Activated CD8-positive, alpha-beta memory T cell treated with anti-CD3 and anti-CD28 coated beads, Interleukin-2, amount 50 U/mL, for 24 hours (primary cell): ENCODE measurements around the gene ELL.

Source experiments
- DNase-seq: peaks from one replicate; pipeline ENCODE4 v3.0.0-alpha.2; 2020; ENCODE audit errors: extremely low read depth

Gene ELL

DNA sequence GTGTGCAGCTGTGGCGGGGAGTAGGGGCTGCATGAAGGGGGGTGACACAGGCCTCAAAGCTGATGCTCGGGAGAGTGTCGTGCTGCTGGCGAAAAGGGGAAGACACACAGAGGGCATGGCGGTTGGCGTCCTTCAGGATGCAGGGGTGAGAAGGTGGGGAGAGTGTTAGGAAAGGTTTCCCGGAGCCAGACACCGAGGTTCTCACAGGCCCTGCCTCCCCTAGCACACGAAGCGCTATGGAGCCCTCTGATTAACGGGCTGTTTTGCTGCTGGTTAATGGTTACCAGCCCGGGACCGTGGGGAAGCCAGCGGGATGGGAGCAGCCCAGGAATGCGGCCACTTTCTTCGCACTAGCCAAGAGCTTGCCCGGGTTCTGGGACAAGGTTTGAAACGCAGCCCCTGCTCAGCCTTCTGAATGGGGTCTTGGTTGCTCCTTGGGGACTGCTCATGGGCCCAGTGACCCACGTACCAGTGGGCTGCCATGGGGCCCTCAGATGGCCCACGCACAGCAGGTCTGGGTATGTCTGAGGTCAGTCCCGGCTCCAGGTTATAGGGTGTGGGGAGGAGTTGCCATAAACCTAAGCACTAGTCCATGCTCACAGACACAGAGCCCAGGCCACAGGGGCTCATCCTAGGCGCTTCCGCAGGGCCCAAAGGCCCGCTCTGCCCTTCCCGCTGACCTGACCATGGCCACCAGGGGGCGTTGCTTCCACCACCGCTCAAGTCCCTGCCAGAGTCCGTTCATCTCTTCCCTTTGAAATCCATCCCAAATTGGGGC, 52.6 kb downstream of the ELL start:
- DNase-seq: no peak

DNA sequence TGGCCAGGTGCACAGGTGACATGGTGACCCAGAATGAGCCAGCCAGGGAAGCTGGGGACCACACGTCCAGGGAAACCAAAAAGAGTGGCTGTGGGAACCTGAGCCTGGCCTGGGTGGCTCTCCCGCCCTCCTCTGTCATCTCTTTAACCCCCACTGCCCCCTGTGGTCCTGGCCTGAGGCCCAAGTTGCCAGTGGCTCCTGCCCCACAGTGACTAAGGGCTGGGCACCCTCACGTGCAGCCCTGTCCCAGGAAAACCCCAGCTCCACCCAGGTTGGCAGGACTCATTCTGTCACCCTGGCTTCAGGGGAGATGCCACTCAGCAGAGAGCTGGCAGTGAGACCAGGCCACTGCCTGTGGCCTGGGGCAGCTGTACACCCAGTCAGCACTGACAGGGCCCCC, 53.4 kb downstream of the ELL start:
- DNase-seq: no peak

DNA sequence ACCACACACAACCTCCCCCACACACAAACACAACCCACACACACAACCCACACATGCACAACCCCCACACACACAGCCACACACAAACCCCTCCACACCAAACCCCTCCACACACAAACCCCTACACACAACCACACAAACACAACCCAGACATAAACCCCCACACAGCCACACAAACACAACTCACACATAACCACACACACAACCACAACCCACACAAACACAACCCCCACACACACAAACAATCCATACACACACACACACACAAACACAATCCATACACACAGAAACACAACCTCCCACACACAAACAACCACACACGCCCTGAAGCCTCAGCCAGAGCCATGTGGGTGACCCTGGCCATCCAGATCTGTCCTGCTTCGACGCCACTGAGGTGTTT, 53.9 kb downstream of the ELL start:
- DNase-seq: no peak

DNA sequence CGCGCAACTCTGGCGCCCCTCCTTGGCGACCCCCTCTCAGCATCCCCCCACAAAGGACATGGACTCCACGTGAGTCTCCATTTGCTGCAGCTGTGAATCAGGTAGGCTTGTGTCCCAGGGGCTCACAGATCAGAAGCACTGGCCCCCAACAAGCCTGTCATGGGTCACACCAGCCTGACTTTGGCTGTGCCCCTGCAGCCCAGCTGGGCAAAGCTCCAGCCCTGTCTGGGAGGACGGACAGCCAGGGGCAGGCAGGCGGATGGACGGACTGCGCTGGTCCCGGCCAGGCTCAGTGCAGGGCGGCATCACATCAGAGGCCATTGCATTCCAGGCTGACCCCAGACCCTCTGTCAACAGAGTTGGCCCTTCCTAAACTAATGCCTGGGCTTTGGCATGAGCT, 55.5 kb downstream of the ELL start:
- no peak for DNase-seq

DNA sequence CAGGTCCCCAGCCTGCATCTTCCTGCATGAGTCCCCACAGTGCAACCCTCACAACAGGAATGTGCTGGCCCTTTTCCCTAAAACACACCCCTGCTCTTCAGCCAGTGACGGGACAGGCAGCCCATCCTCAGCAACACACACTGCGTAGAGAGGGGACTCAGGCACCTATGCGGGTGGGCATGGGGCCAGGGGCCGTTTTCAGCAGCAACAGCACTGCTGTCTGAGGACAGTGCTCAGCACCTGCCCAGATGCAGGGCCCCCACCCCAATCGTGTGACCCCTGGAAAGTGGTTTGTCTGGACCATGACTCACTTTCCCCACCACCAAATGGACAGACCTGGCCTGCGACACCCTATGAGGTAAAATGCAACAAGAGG, 55.9 kb downstream of the ELL start:
- DNase-seq: no peak

DNA sequence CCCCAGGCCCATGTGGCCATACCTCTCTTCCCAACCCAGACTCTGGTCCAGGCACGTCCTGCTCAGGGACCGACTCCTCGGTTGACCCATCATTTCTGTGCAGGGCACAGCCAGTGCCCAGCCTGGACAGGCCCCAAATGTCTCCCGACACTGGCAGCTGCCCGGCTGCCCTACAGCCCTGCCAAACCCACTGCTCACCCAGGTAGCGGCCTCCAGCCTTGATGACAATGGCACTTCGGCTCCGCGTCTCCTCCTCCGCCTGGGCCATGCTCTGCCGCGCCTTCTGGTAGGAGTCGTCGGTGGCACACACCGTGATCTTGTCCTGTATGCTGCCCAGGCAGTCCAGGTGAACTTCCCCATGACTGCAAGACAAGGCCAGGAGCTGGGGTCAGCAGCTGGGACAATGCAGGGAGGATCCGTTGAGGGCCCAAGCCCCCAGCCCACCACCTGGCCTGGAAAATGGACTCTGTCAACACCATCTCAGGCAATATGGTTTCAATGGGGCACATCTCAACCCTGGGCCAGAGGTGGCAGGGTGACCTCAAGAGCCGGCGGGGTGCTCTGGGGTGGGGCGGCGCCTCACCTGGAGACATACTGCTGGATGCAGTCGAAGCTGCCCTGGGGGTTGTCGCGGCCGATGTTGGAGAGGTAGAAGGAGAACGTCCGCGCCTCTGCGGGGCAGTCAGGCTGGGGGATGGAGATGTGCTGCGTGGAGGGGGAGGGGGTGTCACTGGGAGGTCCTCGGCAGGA, 56.5 kb downstream of the ELL start:
- no peak for DNase-seq

DNA sequence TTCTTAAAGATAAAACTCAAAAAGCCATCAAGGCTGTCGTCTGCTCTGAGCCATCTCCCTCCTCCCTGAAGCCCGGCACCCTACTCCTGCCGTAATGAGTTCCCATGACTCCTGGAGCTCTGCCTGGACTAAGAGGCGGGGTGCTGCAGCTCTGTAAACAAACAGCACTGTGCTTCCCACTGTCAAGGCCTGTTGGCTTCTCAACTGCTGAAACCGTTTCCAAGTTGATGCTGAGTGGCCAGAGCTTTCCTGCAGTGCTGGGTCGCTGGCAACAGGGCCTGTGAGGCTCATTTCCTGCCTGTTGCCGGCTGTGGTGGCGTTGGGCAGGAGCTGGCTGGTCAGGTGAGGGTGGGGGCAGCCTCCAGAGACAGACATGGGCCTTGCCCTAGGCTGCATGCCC, 57.2 kb downstream of the ELL start:
- DNase-seq: no peak

DNA sequence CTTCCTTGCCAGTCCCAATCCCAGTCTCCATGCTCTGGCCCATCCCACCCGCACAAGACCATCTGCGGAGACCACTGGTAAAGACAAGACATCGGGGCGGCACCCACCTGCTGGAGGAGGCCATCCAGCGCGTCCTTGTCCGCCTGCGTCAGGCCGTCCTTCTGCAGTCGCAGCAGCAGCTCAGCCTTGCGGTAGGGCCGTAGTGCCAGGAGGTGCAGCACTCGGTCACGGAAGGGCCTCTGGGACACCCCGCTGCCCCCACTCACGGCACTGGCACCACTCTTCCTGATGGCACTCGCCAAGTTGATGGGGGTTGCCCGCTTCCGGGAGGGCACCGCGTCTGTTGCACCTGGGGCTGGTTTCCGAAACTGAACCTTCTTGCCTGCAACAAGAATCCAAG, 60.4 kb downstream of the ELL start:
- no peak for DNase-seq

DNA sequence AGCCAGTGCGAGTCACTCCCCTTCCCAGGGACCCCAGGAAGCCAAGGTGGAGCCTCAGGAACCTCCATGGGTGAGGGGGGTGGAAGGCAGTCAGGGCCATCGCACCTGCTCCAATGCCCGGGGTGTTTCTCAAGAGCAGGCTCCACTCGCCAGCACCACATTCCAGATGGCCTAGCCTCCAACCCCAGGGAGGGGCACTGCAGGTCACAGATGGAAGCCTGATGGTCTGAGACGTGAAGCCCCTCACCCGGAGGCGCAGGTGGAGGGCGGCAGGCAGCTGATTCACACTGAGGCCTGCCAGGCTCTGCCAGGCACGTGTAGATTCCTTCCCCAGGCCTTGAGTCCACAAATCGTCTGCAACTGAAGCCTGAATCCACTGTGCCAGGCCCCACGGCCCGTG, 61.0 kb downstream of the ELL start:
- no peak for DNase-seq

DNA sequence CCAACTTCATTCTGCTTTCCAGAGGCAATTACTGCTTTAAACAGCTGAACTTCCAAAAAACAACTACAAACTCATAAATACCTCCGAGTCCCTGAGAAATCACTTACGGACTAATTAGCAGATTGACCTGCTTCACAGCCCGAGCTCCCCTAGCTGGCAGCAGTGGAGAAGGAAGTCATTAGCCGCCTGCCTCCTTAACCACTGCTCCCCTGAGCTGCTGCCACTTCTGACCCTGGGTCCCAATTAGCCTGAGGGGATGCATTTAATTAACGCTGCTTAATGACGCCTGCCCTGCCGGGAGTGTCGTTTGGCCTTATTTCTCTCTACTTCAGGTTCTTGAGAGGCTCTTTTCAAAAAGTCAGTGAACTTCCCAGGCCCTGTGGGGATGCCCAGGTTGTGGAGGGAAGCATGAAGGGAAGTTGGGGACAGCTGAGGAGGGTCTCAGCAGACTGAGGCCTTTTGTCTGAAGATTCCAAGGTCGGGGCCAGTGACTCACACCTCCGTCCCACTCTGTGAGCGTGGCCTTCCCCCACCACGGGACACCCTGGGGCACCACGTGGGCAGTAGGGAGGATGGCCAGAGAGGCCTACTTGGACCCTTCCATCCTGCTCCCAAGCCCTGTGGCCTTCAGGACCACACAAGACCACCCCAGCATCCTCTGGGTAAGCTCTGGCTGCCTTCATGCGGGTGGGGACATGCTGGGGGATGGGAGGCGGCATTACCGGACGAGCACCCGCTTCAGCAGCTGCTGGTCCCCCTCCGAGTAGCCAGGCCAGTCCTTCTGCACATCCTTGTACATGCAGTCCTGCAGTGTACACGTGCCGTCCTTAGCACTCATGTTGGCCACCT, 64.2 kb downstream of the ELL start:
- DNase-seq: no peak

DNA sequence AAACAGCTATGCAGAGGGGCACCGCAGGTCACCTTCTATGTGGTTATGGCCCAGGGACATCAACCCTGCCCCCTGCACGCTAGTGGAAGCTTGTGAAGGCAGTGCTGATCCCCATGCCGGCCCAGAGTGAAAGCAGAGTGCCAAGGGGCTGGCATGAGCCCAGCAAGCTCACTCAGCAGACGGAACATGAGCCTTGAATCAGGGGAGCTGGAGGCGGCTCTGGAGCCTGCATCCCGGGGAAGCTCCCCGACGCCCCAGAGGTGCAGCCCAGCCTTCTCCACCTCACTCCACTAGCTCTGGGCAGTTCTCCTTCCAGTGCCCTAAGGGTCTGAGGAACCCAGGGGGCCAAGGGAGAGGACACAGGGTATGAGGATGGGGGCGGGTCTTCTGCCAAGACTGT, 64.9 kb downstream of the ELL start:
- DNase-seq: no peak

DNA sequence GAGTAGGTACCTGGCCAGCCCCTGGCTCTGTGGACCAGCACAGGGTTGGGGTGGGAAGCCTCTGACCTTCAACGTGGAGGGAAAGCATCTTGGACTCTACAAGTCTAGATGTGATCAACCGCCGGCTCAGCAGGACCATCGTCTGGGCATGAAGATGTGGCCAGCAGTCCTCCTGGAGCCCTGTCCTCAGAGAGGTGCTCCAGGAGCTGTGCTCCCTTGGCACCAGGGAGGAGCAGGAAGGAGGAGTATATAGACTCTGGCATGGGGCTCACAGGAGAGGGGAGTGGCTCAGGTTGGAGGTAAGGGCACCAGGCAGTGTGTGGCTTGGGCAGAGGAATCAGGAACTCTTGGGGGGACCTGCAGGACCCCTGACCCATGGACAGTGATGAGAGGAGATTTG, 65.6 kb downstream of the ELL start:
- DNase-seq: no peak

DNA sequence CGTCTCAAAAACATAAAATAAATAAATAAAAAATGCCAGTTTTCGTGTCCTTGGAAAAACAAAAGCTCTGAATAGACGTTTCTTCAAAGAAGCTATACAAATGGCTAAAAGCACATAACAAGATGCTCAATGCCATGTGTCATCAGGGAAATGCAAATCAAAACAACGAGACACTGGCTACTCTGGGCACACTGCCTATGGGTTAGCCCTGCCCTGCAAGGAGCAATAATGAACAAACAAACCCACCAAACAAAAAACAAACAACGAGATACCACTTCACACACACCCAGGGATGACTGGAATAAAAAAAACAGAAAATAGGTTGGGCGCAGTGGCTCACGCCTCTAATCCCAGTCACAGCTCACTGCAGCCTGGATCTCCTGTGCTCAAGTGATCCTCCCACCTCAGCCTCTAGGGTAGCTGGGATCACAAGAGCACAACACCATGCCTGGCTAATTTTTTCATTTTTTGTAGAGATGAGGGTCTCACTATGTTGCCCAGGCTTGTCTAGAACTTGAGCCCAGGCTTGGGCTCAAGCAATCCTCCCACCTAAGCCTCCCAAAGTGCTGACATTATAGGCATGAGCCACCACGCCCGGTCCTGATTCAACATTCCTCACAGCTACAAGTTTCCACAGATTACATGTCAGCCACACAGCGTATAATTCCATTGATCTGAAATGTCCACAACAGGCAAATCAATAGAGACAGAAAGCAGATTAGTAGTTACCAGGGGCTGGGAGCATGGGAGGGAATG, 68.4 kb downstream of the ELL start:
- DNase-seq: no peak

DNA sequence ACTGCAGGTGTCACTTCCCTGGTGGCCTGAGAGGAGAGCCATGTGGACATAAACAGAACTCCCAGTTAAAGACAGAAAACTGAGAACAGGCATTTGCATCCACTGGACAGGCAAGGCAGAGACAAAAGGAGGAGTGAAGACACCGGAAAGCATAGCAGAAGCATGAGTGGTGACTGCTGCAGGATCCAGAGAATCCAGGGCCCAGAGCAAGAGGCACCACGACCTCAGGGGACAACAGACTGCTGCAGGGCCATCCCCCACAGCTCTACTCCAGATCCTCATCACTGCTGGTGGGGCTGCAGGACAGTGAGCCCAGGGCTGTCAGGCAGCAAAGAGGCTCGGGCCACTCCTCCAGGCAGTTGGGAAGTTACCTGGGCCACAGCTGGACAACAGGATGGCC, 69.5 kb downstream of the ELL start:
- DNase-seq: no peak

DNA sequence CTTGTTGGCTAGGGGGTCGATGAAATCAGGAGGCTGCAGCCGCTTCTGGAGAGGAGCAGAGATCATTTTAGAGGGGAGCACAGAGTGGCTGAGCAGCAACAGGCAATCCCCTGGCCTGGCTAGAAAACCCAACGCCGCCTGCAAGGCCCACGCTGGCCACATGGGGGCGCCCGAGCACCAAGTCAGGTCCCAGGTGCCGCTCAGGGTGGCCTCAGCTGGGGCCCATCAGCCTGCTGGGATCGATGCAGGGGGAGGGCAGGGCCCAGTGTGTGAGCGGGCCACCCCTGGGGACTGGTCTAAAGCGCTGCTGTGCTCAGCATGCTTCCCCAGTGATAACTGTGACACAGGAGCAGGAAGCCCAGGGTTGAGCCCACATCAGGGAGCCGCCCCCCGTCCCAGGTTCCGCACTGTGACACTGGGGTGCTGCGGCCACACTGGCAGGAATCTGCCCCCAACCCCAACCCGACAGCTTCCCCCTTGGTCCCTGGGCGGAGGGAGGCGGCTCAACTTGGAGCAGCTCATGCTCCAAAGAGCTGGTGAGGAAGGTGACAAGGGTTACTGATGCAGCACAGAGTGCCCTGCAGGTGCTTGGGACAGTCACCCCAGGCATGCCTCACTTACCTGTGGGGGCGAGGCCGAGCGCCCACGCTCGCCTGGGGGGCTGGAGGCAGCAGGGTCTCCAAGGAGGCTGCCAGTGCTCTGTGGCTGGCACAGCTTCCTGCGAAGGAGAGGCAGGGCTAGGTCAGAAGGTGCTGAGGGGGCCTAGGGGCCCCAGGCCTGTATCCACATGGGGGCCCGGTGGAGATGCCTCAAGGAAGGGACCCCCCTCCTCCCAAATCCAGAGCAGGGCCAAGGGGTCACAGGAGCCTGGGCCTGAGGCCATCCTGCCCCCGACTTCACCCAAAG, 70.7 kb downstream of the ELL start:
- peak; percentile 75 for DNase-seq

DNA sequence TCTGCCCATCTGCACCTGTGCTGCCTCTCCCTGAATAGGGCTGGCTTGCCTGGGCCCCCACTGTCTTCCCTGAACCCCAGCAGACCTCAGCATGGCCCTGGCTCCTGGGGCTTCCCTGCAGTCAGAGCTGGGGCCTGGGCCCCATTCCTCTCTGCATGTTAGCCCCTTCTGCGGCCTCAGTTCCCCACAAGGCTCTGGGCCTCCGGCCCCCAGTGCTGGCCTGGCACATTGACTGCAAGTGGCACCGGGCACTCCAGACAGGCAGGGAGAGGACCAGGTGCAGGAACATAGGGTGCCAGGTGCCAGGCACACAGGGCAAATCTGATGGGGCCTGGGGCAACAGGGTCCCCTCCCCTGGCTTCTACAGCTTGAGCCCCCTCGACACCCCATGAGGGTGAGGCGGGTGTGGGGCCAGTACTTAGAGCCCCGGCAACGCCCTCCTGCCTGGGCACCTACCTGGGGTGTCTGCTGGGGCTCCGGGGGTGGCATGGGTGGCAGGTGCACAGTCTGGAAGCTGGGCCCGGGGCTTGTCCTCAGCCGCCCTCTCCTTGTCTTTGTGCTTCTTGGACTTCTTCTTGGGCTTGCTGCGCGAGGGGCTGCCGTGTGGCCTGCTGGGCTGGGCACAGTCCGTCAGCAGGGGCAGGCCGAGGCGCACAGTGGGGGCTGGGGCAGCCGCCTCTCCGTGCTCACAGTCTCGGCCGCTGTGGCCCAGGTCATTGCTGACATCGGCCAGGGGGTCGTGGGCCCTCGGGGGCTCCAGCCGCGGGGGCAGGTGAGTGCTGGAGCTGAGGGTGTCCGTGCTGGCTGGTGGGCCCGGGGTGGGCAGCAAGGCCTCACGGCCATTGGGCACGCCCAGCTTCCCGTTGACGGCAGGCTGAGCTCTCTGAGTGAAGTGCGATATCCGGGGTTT, 71.6 kb downstream of the ELL start:
- no peak for DNase-seq

DNA sequence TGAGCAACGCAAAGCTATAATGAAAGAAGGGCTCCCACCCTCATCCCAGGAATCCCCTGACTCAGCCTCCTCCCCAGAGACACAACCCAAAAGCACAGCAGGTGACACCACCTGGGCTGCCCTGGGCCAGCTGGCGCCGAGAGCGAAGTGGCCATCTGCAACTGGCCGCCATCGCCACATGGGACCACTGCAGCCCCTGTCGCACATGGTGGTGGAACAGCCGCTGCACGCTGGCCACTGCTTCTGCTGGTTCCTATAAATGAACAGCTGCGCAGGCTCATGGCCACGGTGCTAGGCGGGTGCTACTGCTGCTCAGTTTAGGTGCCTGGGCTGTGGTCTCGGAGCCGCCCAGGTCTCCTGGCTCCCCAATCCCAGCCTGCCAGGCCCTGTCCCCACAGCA, 72.3 kb downstream of the ELL start:
- no peak for DNase-seq

DNA sequence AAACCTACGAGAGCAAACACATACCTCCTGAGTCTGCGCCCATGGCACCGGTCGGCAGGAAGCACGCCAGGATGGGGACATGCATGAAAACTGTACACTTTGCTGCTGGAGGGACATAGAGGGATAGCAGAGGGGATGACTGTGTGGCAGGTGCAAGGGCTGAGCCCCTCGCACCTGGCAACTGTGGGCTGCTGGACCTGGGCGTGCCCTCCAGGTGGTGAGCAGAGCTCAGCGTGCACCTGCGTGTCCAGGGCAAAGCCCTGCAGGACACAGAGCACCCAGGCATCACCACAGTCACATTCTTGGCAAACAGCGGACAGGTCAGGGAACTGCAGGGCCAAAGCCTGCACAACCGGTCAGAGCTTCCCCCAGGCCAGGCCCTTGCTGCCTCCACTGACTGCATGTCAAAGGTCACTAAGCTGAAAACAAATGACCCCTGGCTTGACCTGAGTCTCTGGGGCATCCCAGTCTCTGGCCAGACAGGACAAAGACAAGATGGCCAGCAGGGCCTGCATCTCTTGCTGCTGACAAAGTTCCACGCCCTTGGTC, 75.0 kb downstream of the ELL start:
- DNase-seq: no peak

DNA sequence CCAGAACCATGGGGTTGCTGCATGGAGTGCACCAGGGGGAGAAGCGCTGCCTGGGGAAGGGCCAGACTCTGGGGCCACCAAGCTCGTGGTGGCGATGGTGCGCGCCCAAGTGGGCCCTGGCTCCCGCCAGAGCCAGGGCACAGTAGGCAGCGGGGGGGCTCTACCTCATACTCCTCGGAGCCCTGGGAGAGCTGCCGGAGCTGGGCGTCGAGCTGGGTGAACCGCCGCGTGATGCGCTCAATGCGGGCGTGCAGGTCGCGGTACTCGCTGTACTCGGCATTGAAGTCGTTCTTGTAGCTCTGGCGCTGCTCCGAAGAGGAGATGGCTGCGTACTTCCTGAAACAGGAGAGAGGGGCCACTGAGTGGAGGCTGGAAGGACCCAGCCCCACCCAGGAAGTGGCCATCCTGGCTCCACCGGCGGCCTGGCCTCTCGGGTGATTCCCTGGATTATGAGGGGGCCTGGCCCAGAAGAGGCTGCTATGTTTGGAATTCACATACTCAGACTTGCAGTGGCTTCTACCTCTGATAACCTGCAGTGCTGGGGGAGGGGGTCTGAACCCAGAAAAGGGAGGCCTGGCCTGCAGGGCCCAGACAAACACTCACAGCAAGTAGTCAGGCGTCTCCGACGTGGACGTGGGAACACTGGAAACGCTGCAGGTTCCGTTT, 75.6 kb downstream of the ELL start:
- no peak for DNase-seq
